PFSK-1 (cell line): ENCODE data around the gene TBX18.

ENCODE experiments used
- FOXP2 ChIP-seq: optimal IDR thresholded peaks from 2 replicates; pipeline ENCODE3; 2011; ENCODE audit warnings: borderline replicate concordance, control low read depth, inconsistent platforms; ENCODE audit not compliant: insufficient read depth; ENCODE audit errors: extremely low read length, extremely low read depth
- POLR2AphosphoS5 ChIP-seq: IDR thresholded peaks from 2 replicates; pipeline ENCODE4 v1.6.1; 2012; ENCODE audit warnings: low read depth, mild to moderate bottlenecking, control low read depth, low read length, moderate library complexity
- REST ChIP-seq, 2 experiments: IDR thresholded peaks; 2 replicates each; pipeline versions ENCODE4 v1.6.1 to v1.8.0; 2011 to 2012; ENCODE audit warnings: low read depth in 2 of 2, low read length in 2 of 2, control low read depth in 1 of 2, inconsistent platforms in 1 of 2, mild to moderate bottlenecking in 1 of 2, moderate library complexity in 1 of 2; ENCODE audit not compliant: insufficient read depth in 1 of 2
- SIN3A ChIP-seq: IDR thresholded peaks from 2 replicates; pipeline ENCODE4 v1.6.1; 2012; ENCODE audit warnings: mild to moderate bottlenecking, low read length, moderate library complexity, borderline replicate concordance; ENCODE audit not compliant: insufficient read depth

- no peak for TF ChIP-seq FOXP2
- TF ChIP-seq REST (IDR thresholded peaks at IDR 0.05; ENCODE audit: insufficient read depth in 1 of 2, low read depth in 2 of 2, low read length in 2 of 2), result no peak
- no peak for TF ChIP-seq SIN3A
- no peak for TF ChIP-seq POLR2AphosphoS5
Observed at GRCh38 chr6:84777888-84778287, 13.5 kb upstream of the TBX18 start.
